ENCODE measurements around the gene EFCAB6.

- no peak for TF ChIP-seq SMC3 (IDR thresholded peaks at IDR 0.05; ENCODE audit: borderline replicate concordance, low read length)
- TF ChIP-seq RAD21 (IDR thresholded peaks at IDR 0.05; ENCODE audit: insufficient read depth, low read depth, low read length), result no peak
- TF ChIP-seq SUPT20H (IDR thresholded peaks at IDR 0.05; ENCODE audit: borderline replicate concordance, control insufficient read depth, low read depth, low read length), result no peak
- TF ChIP-seq EZH2 (IDR thresholded peaks at IDR 0.05; ENCODE audit: borderline replicate concordance, control insufficient read depth, low read depth, low read length), result no peak
- TF ChIP-seq ZNF24 (IDR thresholded peaks at IDR 0.05), result no peak
- no peak for TF ChIP-seq RFX5 (IDR thresholded peaks at IDR 0.05; ENCODE audit: low read depth, low read length)
- TF ChIP-seq, protein P1, sequence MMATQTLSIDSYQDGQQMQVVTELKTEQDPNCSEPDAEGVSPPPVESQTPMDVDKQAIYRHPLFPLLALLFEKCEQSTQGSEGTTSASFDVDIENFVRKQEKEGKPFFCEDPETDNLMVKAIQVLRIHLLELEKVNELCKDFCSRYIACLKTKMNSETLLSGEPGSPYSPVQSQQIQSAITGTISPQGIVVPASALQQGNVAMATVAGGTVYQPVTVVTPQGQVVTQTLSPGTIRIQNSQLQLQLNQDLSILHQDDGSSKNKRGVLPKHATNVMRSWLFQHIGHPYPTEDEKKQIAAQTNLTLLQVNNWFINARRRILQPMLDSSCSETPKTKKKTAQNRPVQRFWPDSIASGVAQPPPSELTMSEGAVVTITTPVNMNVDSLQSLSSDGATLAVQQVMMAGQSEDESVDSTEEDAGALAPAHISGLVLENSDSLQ (IDR thresholded peaks at IDR 0.05), result no peak
- TF ChIP-seq RAD51 (IDR thresholded peaks at IDR 0.05), result no peak
Observed at GRCh38 chr22:43782448-43782847, 29.7 kb downstream of the EFCAB6 start.

Data from GM12878 (cell line).